Measurements from ENCODE around the gene PPP2R5D. TPM values are rescaled to one million over a fixed set of nuclear protein-coding genes. Genes with fewer than 3 reads are reported as not detected.

PPP2R5D gene
- total RNA-seq, result 30.3 and 38.2 TPM in 2 replicates

DNA sequence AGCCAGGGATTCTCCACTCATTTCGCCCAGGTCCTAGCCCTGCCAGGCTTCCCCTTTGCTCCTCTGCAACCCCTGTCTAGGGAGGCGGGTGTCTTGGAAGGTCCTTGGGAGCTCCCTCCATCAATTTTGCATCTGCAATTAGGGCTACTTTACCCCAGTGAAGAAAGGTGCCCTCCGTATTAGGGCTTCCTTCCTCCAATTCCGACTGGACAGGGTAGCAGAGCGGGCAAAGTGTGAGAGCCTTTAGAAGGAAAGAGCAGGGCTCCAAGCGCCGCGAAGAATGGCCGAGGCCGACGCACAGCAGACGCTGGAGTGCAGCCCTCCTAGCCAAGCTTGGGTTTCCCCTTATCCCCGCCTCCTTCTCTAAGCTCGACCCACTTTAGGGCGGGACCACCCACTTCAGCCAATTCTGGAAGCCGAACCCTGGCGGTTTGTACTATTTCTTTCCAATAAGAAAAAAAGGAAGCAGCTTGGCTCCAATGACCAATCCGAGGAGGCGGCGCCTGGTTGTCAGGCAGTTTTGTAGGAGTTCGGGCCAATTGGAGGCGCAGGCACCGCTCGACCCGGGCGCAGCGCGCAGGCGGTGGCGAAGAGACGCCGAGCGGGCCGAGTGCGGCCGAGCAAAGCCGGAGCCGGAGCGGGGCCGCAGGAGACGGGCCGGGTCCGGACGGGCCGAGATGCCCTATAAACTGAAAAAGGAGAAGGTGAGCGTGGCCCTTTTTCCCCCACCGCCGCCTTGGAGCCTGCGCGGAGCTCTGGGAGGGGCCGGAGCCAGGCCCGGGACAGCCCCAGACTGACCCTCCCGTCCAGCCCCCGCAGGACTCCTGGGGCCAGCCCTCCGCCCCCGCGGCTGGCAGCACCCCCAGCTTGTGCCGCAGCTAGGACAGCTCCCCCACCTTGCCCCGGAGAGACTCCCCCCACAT, at the start of gene PPP2R5D:
Gene PPP2R5D (plus strand): TSS at position 570 of the 923 bp plus-strand sequence. CDS start 108 bp downstream, at position 678.

GRCh38 chr6:42960243-42961019, 23.9 kb upstream of the PPP2R5D start, which contains the start of gene GNMT:
GNMT (plus strand) TSS chr6:42960754; CDS start chr6:42960768, 14 bp downstream.

GRCh38 chr6:42978839-42979522, 5.4 kb upstream of the PPP2R5D start, which contains the start of gene PEX6:
PEX6 (minus strand) TSS chr6:42979181; CDS start chr6:42979150, 31 bp downstream.

GRCh38 chr6:43013843-43014433, 29.6 kb downstream of the PPP2R5D start, which contains the start of the genes KLHDC3 and MEA1:
KLHDC3 (plus strand) TSS chr6:43014249; CDS start chr6:43017193, 2,944 bp downstream.
MEA1 (minus strand) TSS chr6:43013946; CDS start chr6:43013813, 133 bp downstream.

GRCh38 chr6:43021270-43022047, 37.1 kb downstream of the PPP2R5D start, which contains the start of gene RRP36:
RRP36 (plus strand) TSS chr6:43021623; CDS start chr6:43021655, 32 bp downstream.

GRCh38 chr6:43053545-43054205, 69.3 kb downstream of the PPP2R5D start, which contains the start of gene CUL7:
CUL7 (minus strand) TSS chr6:43053851; CDS start chr6:43052788, 1,063 bp downstream.

DNA sequence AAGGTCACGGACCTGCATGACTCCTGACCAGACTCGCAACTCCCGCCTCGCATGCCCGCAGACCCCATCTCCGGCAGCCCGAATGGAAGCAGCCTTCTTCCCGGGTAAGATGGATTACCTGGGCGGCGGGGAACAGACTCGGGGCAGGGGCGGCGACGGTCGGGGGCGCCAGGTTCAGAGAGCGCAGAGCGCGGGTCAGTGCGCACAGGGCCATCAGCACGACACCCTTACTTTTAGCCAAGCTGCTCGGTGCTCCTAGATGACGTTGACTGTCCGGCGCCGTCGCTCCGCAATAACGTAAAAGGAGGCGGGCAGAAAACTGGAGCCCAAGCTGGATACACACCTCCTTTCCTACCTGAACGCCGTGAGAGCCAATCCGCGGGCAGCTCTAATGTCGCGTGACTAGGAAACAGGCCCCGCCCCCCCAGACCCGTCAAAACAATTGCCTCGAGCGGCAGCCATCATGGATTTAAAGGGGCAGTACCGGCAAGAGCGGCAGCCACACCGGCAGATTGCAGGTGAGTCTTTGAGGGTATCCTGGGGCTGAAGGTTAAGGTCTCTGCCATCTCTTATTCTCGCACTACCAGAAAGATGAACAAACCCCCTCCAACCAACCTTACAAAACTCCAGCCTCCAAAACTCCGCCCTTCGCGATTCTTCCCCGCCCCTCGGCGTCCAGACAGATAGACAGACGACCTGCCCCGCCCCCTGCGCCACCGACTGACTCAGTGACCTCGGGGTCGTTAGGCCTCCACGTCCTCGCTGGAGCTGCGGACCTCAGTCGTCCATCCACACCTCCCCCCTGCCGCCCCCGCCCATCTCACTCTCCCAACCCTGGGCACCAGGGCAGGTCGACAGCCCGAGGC, 75.0 kb downstream of the PPP2R5D start, which contains the start of the genes KLC4 and MRPL2:
Gene KLC4 (plus strand): TSS at position 464 of the 866 bp plus-strand sequence. CDS start 1,705 bp downstream, outside the sequence.
Gene MRPL2 (minus strand): TSS at position 267 of the 866 bp plus-strand sequence. CDS start 53 bp downstream, at position 214.

Other genes with a start within 250 kb of the PPP2R5D start
- 35.5 and 40.4 TPM in 2 replicates for gene TBCC, start 238.5 kb upstream of the PPP2R5D start, total RNA-seq
- gene BICRAL, start 202.5 kb upstream of the PPP2R5D start, total RNA-seq, result 3.3 and 4.6 TPM in 2 replicates
- 51.9 and 80.4 TPM in 2 replicates for gene RPL7L1, start 105.0 kb upstream of the PPP2R5D start, total RNA-seq
- not detected in 2 replicates for gene PTCRA, start 68.5 kb upstream of the PPP2R5D start, total RNA-seq
- 26.8 and 29.3 TPM in 2 replicates for gene CNPY3, start 55.1 kb upstream of the PPP2R5D start, total RNA-seq
- 0.32 and 0.77 TPM in 2 replicates for gene GNMT, start 23.8 kb upstream of the PPP2R5D start, total RNA-seq
- gene PEX6, start 5.4 kb upstream of the PPP2R5D start, total RNA-seq, result 26.3 and 37.4 TPM in 2 replicates
- gene MEA1, start 29.4 kb downstream of the PPP2R5D start, total RNA-seq, result 65.2 and 72.3 TPM in 2 replicates
- 43.7 and 56.8 TPM in 2 replicates for gene KLHDC3, start 29.7 kb downstream of the PPP2R5D start, total RNA-seq
- 48.5 and 73.9 TPM in 2 replicates for gene RRP36, start 37.1 kb downstream of the PPP2R5D start, total RNA-seq
- gene CUL7, start 69.3 kb downstream of the PPP2R5D start, total RNA-seq, result 40.1 and 58.3 TPM in 2 replicates
- 18.1 and 22.7 TPM in 2 replicates for gene MRPL2, start 74.9 kb downstream of the PPP2R5D start, total RNA-seq
- gene KLC4, start 75.1 kb downstream of the PPP2R5D start, total RNA-seq, result 20.3 and 25.3 TPM in 2 replicates
- gene PTK7, start 91.7 kb downstream of the PPP2R5D start, total RNA-seq, result 56.9 and 151 TPM in 2 replicates
- 7.7 and 13.6 TPM in 2 replicates for gene SRF, start 186.7 kb downstream of the PPP2R5D start, total RNA-seq
- gene CUL9, start 197.6 kb downstream of the PPP2R5D start, total RNA-seq, result 28.1 and 31.1 TPM in 2 replicates
- gene DNPH1, start 244.9 kb downstream of the PPP2R5D start, total RNA-seq, result 38.8 and 64.5 TPM in 2 replicates

Measured in bronchial smooth muscle cell (primary cell).